ENCODE results near the gene ACAD10. TPM values are rescaled to one million over a fixed set of nuclear protein-coding genes. Genes with fewer than 3 reads are reported as not detected.

The ACAD10 gene
- total and polyA plus RNA-seq, 9 donors, result 14.2 to 27.0 (median 21.7) TPM

- TF ChIP-seq POLR2A (IDR thresholded peaks at IDR 0.05) (no peak), EP300 (IDR thresholded peaks at IDR 0.05) (no peak)
- TF ChIP-seq, protein P1, sequence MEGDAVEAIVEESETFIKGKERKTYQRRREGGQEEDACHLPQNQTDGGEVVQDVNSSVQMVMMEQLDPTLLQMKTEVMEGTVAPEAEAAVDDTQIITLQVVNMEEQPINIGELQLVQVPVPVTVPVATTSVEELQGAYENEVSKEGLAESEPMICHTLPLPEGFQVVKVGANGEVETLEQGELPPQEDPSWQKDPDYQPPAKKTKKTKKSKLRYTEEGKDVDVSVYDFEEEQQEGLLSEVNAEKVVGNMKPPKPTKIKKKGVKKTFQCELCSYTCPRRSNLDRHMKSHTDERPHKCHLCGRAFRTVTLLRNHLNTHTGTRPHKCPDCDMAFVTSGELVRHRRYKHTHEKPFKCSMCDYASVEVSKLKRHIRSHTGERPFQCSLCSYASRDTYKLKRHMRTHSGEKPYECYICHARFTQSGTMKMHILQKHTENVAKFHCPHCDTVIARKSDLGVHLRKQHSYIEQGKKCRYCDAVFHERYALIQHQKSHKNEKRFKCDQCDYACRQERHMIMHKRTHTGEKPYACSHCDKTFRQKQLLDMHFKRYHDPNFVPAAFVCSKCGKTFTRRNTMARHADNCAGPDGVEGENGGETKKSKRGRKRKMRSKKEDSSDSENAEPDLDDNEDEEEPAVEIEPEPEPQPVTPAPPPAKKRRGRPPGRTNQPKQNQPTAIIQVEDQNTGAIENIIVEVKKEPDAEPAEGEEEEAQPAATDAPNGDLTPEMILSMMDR (IDR thresholded peaks at IDR 0.05), result no peak
- Histone ChIP-seq H3K9me3 (no peaks in the 10 kb centered on the region), H3K27ac (peak overlapping the region in 1 of 2 donors; percentile 82), H3K36me3 (no peaks in the 10 kb centered on the region), H3K4me1 (ENCODE audit: insufficient read depth) (peaks cover 12% of the 10 kb centered on the region), H3K4me3 (no peak overlapping the region), H3K27me3 (no peaks in the 10 kb centered on the region)
- intact Hi-C loops (cut with DNase I), result no loop called here
- 78 to 89% (median 79%) methylated on average over 3 of the region's 3 CpGs for whole genome bisulfite sequencing, 3 donors
- DNase-seq, result no peak
Measured at GRCh38 chr12:111792856-111793235, 107.0 kb downstream of the ACAD10 start.

DNA sequence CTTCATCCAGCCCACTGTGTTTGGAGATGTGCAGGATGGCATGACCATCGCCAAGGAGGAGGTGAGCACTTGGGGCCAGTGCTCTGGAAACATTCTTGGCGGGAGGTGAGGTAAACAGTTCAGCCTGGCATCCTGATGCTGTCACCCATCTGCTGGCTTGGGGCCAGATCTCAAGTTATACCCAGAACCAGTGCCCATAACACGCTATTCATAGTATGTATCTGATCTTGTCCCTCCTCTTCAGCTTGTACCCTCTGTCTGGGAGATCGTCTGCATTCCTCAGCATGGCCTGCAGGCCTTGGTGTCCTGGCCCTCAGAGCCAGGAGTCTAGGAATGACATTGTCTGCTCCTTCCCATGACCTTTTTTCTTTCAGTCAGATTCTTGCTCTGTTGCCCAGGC, 112.3 kb downstream of the ACAD10 start:
- H3K27me3 ChIP-seq, result no peaks in the 10 kb centered on the region
- peak in 1 of 5 donors; percentile 21 for DNase-seq
- intact Hi-C loops (cut with DNase I), result no loop called here
- no peaks in the 10 kb centered on the region for H3K4me1 ChIP-seq (ENCODE audit: insufficient read depth)
- H3K36me3 ChIP-seq, result no peaks in the 10 kb centered on the region
- H3K9me3 ChIP-seq, result no peaks in the 10 kb centered on the region
- TF ChIP-seq EP300 (IDR thresholded peaks at IDR 0.05) (no peak), POLR2A (IDR thresholded peaks at IDR 0.05) (no peak)
- TF ChIP-seq, protein P1 (IDR thresholded peaks at IDR 0.05), result no peak
- 81 to 93% (median 91%) methylated on average over 4 of the region's 4 CpGs for WGBS, 3 donors
- no peak overlapping the region for H3K4me3 ChIP-seq
- no peak overlapping the region for H3K27ac ChIP-seq

- Histone ChIP-seq H3K4me1 (ENCODE audit: insufficient read depth) (no peaks in the 10 kb centered on the region), H3K9me3 (no peaks in the 10 kb centered on the region), H3K36me3 (no peaks in the 10 kb centered on the region), H3K4me3 (no peak overlapping the region), H3K27ac (no peak overlapping the region), H3K27me3 (no peaks in the 10 kb centered on the region)
- intact Hi-C loops (cut with DNase I), result no loop called here
- DNase-seq, result no peak
- TF ChIP-seq POLR2A (IDR thresholded peaks at IDR 0.05) (no peak), EP300 (IDR thresholded peaks at IDR 0.05) (no peak)
- TF ChIP-seq, protein P1 (IDR thresholded peaks at IDR 0.05), result no peak
- 90 to 92% (median 92%) methylated on average over 9 of the region's 9 CpGs for WGBS, 3 donors
Measured at GRCh38 chr12:111799758-111800157, 113.9 kb downstream of the ACAD10 start.

GRCh38 chr12:111803038-111803626, 117.3 kb downstream of the ACAD10 start:
- H3K27ac ChIP-seq, result no peak overlapping the region
- no peaks in the 10 kb centered on the region for H3K36me3 ChIP-seq
- H3K4me1 ChIP-seq (ENCODE audit: insufficient read depth), result no peaks in the 10 kb centered on the region
- H3K27me3 ChIP-seq, result no peaks in the 10 kb centered on the region
- 85 to 94% (median 91%) methylated on average over 6 of the region's 6 CpGs for WGBS, 3 donors
- H3K4me3 ChIP-seq, result no peak overlapping the region
- no peaks in the 10 kb centered on the region for H3K9me3 ChIP-seq
- peak in 1 of 5 donors; percentile 1 for DNase-seq
- TF ChIP-seq EP300 (IDR thresholded peaks at IDR 0.05), result no peak
- TF ChIP-seq, protein P1 (IDR thresholded peaks at IDR 0.05), result no peak
- no peak for TF ChIP-seq POLR2A (IDR thresholded peaks at IDR 0.05)
- intact Hi-C loops (cut with DNase I), result no loop called here
